Kidney epithelial cell (primary cell): Measurements from ENCODE around the gene ZBTB16. TPM values are rescaled to one million over a fixed set of nuclear protein-coding genes. Genes with fewer than 3 reads are reported as not detected.

Experiments used
- DNase-seq: peaks from one replicate; pipeline ENCODE4 v3.0.0-alpha.2; 2010; ENCODE audit warnings: low read depth
- H3K27me3 ChIP-seq: 2 replicates; pipeline ENCODE4 v1.6.0; 2011; ENCODE audit warnings: low read length; ENCODE audit not compliant: control insufficient read depth, insufficient read depth
- H3K36me3 ChIP-seq: 2 replicates; pipeline ENCODE4 v1.5.1; 2011; ENCODE audit warnings: low read length; ENCODE audit not compliant: control insufficient read depth, insufficient read depth
- H3K4me3 ChIP-seq: 2 replicates; pipeline ENCODE4 v1.5.1; 2011; ENCODE audit warnings: low read depth, mild to moderate bottlenecking, control low read depth, low read length
- CTCF ChIP-seq: IDR thresholded peaks from 2 replicates; pipeline ENCODE4 v1.5.1; 2011; ENCODE audit warnings: mild to moderate bottlenecking, moderate library complexity, low read length, control low read depth, inconsistent platforms; ENCODE audit not compliant: insufficient read depth, poor library complexity, severe bottlenecking
- total RNA-seq: library from RNA; depleted of rRNA; stranded (reverse); fragments of >200 nt; gene quantifications from 2 replicates; pipeline ENCODE4 v1.2.3, GENCODE V29; 2015

Gene ZBTB16
- total RNA-seq, 1 donor from 2014 or later: 0.08 TPM

- no peak for DNase-seq
- no peaks in the 10 kb centered on the region for H3K36me3 ChIP-seq
- no peak for TF ChIP-seq CTCF
- H3K27me3 ChIP-seq: peaks cover 11% of the 10 kb centered on the region
- no peak overlapping the region for H3K4me3 ChIP-seq
Observed at GRCh38 chr11:114152162-114152561, 92.7 kb downstream of the ZBTB16 start.

GRCh38 chr11:114152785-114153184, 93.3 kb downstream of the ZBTB16 start:
- H3K4me3 ChIP-seq: no peak overlapping the region
- H3K36me3 ChIP-seq: no peaks in the 10 kb centered on the region
- peaks cover 13% of the 10 kb centered on the region for H3K27me3 ChIP-seq
- TF ChIP-seq CTCF: no peak
- no peak for DNase-seq

- H3K27me3 ChIP-seq: peaks cover 17% of the 10 kb centered on the region
- no peak for TF ChIP-seq CTCF
- H3K36me3 ChIP-seq: no peaks in the 10 kb centered on the region
- no peak overlapping the region for H3K4me3 ChIP-seq
- no peak for DNase-seq
Observed at GRCh38 chr11:114153224-114153623, 93.7 kb downstream of the ZBTB16 start.

- Histone ChIP-seq H3K4me3 (no peak overlapping the region), H3K27me3 (peaks cover 16% of the 10 kb centered on the region), H3K36me3 (no peaks in the 10 kb centered on the region)
- no peak for TF ChIP-seq CTCF
- no peak for DNase-seq
Observed at GRCh38 chr11:114154271-114155047, 94.9 kb downstream of the ZBTB16 start.

GRCh38 chr11:114155116-114155515, 95.6 kb downstream of the ZBTB16 start:
- H3K4me3 ChIP-seq: no peak overlapping the region
- H3K27me3 ChIP-seq: peaks cover 16% of the 10 kb centered on the region
- DNase-seq: no peak
- TF ChIP-seq CTCF: no peak
- H3K36me3 ChIP-seq: no peaks in the 10 kb centered on the region

GRCh38 chr11:114156131-114156581, 96.6 kb downstream of the ZBTB16 start:
- peaks cover 16% of the 10 kb centered on the region for H3K27me3 ChIP-seq
- no peak for TF ChIP-seq CTCF
- DNase-seq: no peak
- no peak overlapping the region for H3K4me3 ChIP-seq
- no peaks in the 10 kb centered on the region for H3K36me3 ChIP-seq
